Transverse colon (tissue), 4 donors: ENCODE results near the gene IGFBP1. TPM values are rescaled to one million over a fixed set of nuclear protein-coding genes. Genes with fewer than 3 reads are reported as not detected.

ENCODE experiments used
- DNase-seq: peaks from one replicate; pipeline ENCODE4 v3.0.0-alpha.2; 2019
- H3K27ac ChIP-seq, 4 donors: fragments of 200-600 bp; sonication (generic); 2 replicates each; pipeline ENCODE4 v1.5.1; 2016 to 2018; ENCODE audit warnings: inconsistent platforms in 4 of 4
- H3K27me3 ChIP-seq: fragments of 200-600 bp; sonication (generic); 2 replicates; pipeline ENCODE4 v1.5.1; 2017; ENCODE audit warnings: inconsistent platforms
- H3K36me3 ChIP-seq, 4 donors: fragments of 200-600 bp; sonication (generic); 2 replicates each; pipeline ENCODE4 v1.5.1; 2017 to 2019; ENCODE audit warnings: inconsistent platforms in 4 of 4
- H3K4me1 ChIP-seq, 4 donors: fragments of 200-600 bp; sonication (generic); 2 replicates each; pipeline ENCODE4 v1.5.1; 2017 to 2020; ENCODE audit warnings: inconsistent platforms in 4 of 4
- H3K4me3 ChIP-seq, 4 donors: fragments of 200-600 bp; sonication (generic); 1 replicate in 1 of 4; 2 replicates in 3 of 4; pipeline versions ENCODE4 v1.5.1 to v1.6.1; 2017 to 2019; ENCODE audit warnings: inconsistent platforms in 4 of 4
- H3K9me3 ChIP-seq, 2 donors: fragments of 200-600 bp; sonication (generic); 2 replicates each; pipeline ENCODE4 v1.5.1; 2017 to 2019; ENCODE audit warnings: inconsistent platforms in 2 of 2
- EP300 ChIP-seq: sonication (generic); formaldehyde crosslinking; IDR thresholded peaks from one replicate; pipeline ENCODE4 v1.6.1; 2017; ENCODE audit warnings: antibody characterized with exemption, low read depth
- POLR2A ChIP-seq: fragments of 450-650 bp; IDR thresholded peaks from one replicate; pipeline ENCODE4 v1.6.1; 2016; ENCODE audit warnings: antibody characterized with exemption, mild to moderate bottlenecking, moderate library complexity
- POLR2AphosphoS5 ChIP-seq, 3 donors: sonication (generic); formaldehyde crosslinking; IDR thresholded peaks; one replicate each; pipeline ENCODE4 v1.6.1; 2016; ENCODE audit warnings: antibody characterized with exemption in 3 of 3
- WGBS, 2 donors: methylation state at CpG; one replicate each; pipeline ENCODE4 v1.1.5; 2018; ENCODE audit warnings: low coverage in 1 of 2; 5-methylcytosine and 5-hydroxymethylcytosine counted together
- in situ Hi-C, 4 donors: fragments of 200-750 bp; cut with MboI; loops; one replicate each; pipeline versions ENCODE4 v1.15.0 to v1.15.1; 2017; ENCODE audit warnings: low sequenced_read_pairs in 3 of 4, low pct_ligation_motif_present in 1 of 4, low pct_unique_long_range_greater_than_20kb in 1 of 4
- intact Hi-C: fragments of 100-400 bp; cut with DNase I; formaldehyde crosslinking; loops from one replicate; pipeline ENCODE4 v1.15.1; 2023; ENCODE audit warnings: low total_unique reads
- total RNA-seq, 4 donors: library from RNA; depleted of rRNA; stranded (reverse); fragments of >200 nt; gene quantifications; one replicate each; pipeline ENCODE4 v1.1.0, GENCODE V29; 2016
- TF ChIP-seq, protein P1 (sequence below), 5 experiments: fragments of 200-600 bp in 3 of 5; fragments of 450-650 bp in 2 of 5; sonication (generic) in 3 of 5; IDR thresholded peaks; 1 replicate in 2 of 5; 2 replicates in 3 of 5; pipeline ENCODE4 v1.5.1; 2016 to 2017; ENCODE audit warnings: antibody characterized with exemption in 5 of 5, inconsistent platforms in 3 of 5, mild to moderate bottlenecking in 2 of 5, moderate library complexity in 1 of 5

IGFBP1 gene
- total RNA-seq, 4 donors from 2014 or later, result not detected

DNA sequence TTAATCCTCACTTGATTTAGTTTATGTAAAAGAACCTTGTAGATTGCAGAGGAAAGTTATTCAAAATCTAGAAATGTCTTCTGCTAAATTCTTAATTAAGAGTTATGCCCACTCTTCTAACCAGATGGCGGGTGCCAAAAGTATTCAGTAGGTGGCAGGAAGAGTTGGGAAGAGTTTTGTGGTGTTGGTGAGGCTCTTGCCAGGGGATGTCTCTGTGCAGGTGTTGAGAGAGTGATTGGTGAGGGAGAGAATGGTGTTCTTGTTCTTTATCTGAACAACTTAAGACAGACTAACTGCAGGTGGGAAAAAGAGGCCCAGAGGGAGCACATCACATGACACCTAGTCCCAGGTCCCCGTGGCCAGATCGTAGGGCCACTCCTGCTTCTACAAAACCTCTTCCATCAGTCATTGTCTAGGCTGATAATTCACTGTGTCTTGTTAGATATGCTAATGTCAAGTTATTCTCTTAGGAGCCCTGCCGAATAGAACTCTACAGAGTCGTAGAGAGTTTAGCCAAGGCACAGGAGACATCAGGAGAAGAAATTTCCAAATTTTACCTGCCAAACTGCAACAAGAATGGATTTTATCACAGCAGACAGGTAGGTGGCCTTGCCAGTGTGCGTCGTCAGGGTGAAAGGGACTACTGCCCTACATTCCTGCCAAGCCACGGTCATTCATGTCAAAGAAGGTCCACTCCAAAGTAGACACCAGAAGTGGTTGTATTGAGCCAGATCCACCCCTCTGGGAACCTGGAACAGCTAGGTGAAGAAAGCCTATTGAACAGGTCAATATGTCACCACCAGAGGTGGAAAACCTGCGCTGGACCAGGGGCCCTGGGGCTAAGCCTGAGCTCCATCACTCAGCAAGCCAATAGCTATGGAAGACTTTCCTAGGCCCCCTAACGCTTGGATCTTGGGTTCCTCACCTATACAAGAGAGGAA, 3.4 kb downstream of the IGFBP1 start:
- Histone ChIP-seq H3K27me3 (peaks cover 56% of the 10 kb centered on the region), H3K4me1 (peaks cover 0 to 11% (median 9%) of the 10 kb centered on the region in 4 donors), H3K4me3 (no peak overlapping the region), H3K36me3 (no peaks in the 10 kb centered on the region), H3K9me3 (no peaks in the 10 kb centered on the region), H3K27ac (no peak overlapping the region)
- in situ Hi-C loops (no loop called here), intact Hi-C loops (no loop called here)
- WGBS, 2 donors, result 70 to 76% methylated on average over 7 to 10 of the region's 10 CpGs
- TF ChIP-seq, protein P1, sequence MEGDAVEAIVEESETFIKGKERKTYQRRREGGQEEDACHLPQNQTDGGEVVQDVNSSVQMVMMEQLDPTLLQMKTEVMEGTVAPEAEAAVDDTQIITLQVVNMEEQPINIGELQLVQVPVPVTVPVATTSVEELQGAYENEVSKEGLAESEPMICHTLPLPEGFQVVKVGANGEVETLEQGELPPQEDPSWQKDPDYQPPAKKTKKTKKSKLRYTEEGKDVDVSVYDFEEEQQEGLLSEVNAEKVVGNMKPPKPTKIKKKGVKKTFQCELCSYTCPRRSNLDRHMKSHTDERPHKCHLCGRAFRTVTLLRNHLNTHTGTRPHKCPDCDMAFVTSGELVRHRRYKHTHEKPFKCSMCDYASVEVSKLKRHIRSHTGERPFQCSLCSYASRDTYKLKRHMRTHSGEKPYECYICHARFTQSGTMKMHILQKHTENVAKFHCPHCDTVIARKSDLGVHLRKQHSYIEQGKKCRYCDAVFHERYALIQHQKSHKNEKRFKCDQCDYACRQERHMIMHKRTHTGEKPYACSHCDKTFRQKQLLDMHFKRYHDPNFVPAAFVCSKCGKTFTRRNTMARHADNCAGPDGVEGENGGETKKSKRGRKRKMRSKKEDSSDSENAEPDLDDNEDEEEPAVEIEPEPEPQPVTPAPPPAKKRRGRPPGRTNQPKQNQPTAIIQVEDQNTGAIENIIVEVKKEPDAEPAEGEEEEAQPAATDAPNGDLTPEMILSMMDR (IDR thresholded peaks at IDR 0.05), result peak in 1 of 5 experiments; percentile 2
- TF ChIP-seq POLR2A, result no peak
- TF ChIP-seq POLR2AphosphoS5 (IDR thresholded peaks at IDR 0.05), result no peak
- DNase-seq, result no peak

DNA sequence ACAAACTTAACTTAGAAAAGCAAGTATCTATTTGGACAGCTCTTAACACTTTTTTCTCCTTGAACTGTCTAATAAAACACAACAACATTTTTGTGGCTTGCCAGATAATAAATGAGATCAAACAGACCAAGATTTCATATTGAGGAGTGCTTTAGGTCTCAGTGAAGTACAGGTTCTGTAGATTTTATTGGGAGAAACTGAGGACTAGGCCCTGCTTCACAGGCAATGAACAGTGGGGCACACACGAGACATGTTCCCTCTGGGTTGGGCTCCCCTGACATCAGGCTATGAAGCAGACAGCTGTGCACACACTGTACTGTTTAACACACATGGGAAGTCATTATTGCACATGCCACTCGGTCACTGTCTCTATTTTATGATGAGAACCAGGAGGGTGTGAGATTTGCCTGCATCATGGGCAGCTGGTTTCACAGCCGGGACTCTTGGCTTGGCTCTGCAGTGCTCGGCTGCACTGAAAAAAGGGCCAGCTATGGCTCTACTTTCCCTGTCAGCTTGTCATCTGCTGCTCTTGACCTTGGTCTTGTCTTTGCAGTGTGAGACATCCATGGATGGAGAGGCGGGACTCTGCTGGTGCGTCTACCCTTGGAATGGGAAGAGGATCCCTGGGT, 4.2 kb downstream of the IGFBP1 start:
- intact Hi-C loops, result no loop called here
- TF ChIP-seq POLR2A (no peak), EP300 (no peak), POLR2AphosphoS5 (IDR thresholded peaks at IDR 0.05) (no peak)
- TF ChIP-seq, protein P1 (IDR thresholded peaks at IDR 0.05), result no peak
- no peak for DNase-seq
- Histone ChIP-seq H3K36me3 (no peaks in the 10 kb centered on the region), H3K9me3 (no peaks in the 10 kb centered on the region), H3K4me1 (peaks cover 0 to 11% (median 9%) of the 10 kb centered on the region in 4 donors), H3K27ac (no peak overlapping the region), H3K27me3 (peaks cover 48% of the 10 kb centered on the region), H3K4me3 (no peak overlapping the region)
- WGBS, 2 donors, result 57 to 90% methylated on average over 3 to 6 of the region's 6 CpGs
- in situ Hi-C loops, result no loop called here

DNA sequence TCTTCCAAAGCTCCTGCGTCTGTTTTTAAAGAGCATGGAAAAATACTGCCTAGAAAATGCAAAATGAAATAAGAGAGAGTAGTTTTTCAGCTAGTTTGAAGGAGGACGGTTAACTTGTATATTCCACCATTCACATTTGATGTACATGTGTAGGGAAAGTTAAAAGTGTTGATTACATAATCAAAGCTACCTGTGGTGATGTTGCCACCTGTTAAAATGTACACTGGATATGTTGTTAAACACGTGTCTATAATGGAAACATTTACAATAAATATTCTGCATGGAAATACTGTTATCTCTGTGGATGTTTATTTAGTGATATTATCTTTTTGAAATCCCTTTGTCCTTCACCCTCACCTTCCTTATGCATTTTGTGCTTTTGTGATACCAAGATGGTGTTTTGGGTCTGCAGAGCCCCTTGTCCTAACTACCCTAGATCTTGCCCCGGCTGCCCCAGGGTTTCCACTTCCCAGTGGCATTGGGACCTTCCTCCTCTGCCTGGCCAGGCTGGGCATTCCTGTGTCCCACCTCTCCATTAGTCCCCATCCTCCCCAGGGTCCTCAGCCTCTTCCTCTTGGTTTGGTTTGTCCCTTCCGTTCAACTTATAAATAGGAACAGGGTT, 5.2 kb downstream of the IGFBP1 start:
- no peak overlapping the region for H3K27ac ChIP-seq
- no peaks in the 10 kb centered on the region for H3K36me3 ChIP-seq
- no peaks in the 10 kb centered on the region for H3K9me3 ChIP-seq
- peaks cover 38% of the 10 kb centered on the region for H3K27me3 ChIP-seq
- intact Hi-C loops (no loop called here), in situ Hi-C loops (no loop called here)
- TF ChIP-seq, protein P1 (IDR thresholded peaks at IDR 0.05), result no peak
- TF ChIP-seq POLR2AphosphoS5 (IDR thresholded peaks at IDR 0.05) (no peak), POLR2A (no peak)
- no peak overlapping the region for H3K4me3 ChIP-seq
- 62 to 72% methylated on average over 5 of the region's 5 CpGs for WGBS, 2 donors
- DNase-seq, result no peak
- H3K4me1 ChIP-seq, result peaks cover 0 to 6% (median 5%) of the 10 kb centered on the region in 4 donors

DNA sequence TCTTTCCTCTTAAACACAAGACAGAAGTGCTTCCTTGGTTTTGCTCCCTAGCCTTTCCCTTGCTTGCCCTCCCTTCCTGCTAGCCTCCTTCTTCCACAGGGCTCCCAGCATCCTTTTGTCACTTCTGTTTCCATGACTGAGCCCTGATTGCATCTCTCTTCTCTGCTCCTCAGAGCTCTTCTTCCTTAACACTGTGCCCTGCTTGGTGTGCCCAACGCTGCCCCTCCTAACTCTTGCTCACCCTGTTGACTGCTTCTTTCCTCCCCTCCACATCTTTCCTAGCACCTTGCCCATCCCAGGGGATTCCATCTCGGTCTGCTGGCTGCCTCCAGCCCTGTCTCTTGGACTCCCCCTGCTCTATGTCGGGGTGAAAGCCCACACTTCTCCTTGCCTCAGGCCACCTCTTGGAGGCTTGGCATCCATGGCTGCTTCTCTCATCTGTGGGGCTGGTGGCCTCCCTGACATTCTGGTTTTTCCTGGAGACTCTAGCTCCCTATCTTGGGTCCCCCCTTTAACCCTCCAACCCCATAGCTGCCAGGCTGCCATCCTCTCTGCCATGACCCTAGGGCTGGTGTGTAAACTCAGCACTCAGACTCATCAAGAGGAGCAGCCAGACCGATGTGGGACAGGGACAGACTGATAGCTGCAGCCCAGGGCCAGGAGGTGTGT, 5.8 kb downstream of the IGFBP1 start:
- 65 to 70% methylated on average over 3 to 4 of the region's 4 CpGs for WGBS, 2 donors
- no peak for TF ChIP-seq POLR2AphosphoS5 (IDR thresholded peaks at IDR 0.05)
- TF ChIP-seq EP300, result no peak
- TF ChIP-seq POLR2A, result no peak
- TF ChIP-seq, protein P1 (IDR thresholded peaks at IDR 0.05), result no peak
- Histone ChIP-seq H3K36me3 (no peaks in the 10 kb centered on the region), H3K4me1 (no peaks in the 10 kb centered on the region), H3K27me3 (peaks cover 32% of the 10 kb centered on the region), H3K4me3 (no peak overlapping the region), H3K9me3 (no peaks in the 10 kb centered on the region), H3K27ac (no peak overlapping the region)
- DNase-seq, result no peak
- intact Hi-C loops (no loop called here), in situ Hi-C loops (no loop called here)
